ENCODE data around the gene PLGRKT.
"Not testable (repeated sequence)": the region's sequence is repeated elsewhere in the genome, so short reads cannot be mapped to it uniquely, and the experiment has no call there.

Gene PLGRKT

DNA sequence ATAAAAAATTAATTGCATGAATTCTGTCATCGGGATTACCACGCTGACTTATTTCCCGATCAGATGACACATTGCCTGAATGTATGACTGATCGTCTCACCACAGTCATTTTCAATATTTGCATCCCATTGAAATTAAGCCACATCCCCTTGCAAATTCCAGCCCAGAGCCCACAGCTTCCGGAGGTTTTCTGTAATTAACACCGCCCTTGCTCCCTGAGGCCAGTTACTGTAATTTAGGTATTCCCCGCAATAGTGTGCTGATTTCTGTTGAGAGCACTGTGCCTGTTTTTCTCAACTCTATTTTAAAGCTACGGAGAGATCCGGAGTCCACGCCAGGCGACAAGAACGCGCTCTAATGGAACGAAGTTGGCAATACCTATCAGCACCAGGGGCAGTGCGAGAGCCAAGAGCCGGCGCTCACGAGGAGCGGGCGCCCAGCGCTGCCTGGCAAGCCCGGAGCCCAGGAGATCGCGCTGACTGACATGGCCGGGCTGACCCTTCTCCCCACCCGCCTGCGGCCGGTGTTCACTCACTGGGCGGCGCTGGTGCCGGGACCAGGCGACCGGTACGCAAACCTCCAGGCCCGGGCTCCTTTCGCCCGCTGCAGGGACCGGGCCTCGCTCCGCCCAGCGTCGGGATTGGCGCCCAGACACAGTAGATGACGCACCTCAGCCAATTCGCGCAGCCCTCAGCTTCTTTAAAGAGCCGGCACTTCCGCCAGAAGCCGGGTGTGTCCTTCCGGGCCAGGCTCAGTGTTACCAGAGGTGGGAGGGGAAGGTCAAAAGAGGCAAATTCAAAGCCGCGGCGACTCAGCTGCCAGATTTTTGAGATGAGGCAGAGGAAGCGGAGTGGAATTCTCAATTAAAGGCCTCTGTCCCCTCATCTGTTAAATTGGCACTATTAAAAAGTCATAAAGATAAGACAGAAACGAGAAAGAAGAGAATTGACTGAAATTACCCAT lies at the start of gene PLGRKT:
Gene PLGRKT (minus strand): TSS at position 672 of the 963 bp plus-strand sequence. CDS start 5,948 bp downstream, outside the sequence.
- DNase-seq (ENCODE audit: low spot score) = peak; percentile 93

DNA sequence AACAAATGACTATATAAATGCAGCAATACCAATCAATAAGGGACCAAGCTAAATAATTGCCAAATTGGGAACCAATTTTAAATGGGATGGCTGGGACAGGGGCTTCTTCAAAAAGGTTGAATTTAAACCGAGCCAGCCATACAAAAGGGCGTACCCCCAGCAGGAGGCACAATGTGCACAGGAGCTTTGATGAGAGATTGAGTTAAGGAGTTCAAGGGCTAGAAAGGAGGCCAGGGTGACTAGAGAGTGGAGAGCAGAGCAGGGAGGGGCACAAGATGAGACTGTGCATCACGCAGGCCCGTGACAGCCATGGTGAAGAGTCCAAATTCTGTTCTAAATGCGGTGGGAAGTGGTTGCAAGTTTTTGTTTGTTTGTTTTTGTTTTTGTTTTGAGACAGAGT lies 49.3 kb upstream of the PLGRKT start:
- no peak for DNase-seq (ENCODE audit: low spot score)

DNA sequence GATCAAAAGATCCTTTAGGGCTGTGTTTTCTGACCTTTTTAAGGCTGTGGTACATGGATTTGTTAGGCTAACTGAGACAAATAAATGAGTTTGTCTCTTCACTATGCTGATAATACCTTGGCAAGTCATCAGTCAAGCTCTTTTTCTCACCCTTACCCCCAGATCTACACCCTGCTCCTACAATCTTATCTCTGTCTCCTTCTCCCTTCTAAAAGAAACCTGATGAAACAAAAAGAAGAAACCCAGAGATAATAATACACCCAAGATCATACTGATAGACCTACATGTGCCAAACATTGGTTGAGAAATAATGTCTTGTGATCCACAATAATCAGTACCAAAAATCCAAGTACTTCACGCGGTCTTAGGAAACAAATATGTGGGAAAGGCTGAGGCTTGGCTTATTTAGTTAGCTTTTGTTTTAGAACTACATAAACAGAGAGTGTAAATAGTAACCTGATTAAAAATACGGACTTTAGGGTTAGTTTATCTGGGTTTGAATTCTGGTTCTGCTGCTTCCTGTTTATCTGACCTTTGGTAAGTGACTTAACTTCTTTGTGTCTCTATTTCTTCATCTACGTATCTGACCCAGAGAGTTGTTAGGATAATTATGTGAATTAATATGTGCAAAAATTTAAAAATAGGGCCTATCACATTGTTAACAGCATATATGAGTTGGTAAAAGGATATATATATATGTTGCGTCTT lies 47.8 kb upstream of the PLGRKT start:
- DNase-seq (ENCODE audit: low spot score) = no peak

DNA sequence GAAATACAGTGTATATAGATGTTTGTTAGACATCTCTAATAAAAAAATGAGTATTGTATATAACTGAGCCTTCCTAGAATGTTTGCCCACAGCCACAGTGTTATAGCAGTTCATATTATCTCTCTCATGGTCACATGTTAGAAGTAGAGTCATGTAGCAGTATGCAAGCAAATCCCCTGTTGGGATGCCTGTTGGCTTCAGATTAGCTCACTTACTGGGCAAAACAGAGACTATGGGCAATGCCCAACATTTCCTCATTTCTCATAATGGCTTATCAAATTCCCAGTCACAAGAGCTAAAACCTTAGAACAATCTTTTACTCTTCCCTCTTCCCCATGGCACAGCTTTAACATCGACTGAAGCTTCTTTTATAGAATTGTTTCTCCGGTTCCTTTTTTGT lies 45.6 kb upstream of the PLGRKT start:
- no peak for DNase-seq (ENCODE audit: low spot score)

DNA sequence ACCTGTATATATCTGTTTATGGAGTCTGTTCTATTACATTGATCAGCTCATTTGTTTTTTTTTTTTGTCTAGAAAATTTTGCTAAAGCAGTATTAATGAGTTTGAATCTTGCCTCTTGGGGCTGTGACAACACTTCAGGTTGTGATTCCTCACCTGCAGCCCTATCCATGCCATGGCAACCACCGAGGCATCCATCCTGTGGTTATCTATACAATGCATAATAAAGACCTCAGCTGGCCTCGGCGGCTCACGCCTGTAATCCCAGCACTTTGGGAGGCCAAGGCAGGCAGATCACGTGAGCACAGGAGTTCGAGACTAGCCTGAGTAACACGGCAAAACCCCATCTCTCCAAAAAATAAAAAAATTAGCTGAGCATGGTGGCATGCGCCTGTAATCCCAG lies 44.5 kb upstream of the PLGRKT start:
- no peak for DNase-seq (ENCODE audit: low spot score)

DNA sequence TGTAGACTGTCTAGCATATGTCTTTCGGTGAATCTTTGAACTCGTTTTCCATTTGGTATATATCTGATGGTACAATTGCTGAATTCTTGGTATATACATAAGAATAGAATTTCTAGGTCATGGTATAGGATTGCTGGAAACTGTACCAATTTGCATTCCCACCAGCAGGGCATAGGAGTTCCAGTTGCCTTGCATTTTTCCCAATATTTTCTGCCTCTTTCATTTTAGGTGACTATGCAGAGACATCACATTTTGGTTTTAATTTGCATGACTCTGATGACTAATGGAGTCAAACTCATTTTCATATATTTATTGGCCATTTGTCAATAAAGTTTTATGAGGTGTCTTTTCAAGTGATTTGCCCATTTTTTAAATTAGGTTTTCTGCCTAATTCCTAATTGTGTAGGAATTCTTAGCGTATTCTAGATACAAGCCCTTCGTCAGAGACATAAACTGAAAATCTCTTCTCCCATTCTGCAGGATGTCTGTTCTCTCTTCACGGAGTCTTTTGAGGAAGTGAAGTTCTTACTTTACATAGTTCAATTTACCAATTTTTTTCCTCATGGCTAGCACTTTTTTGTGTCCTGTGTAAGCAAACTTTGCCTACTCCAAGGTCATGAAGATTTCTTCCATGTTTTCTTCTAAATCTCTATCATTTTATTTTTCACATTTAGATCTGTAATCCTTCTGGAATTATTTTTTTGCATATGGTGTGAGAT lies 43.8 kb upstream of the PLGRKT start:
- DNase-seq (ENCODE audit: low spot score) = no peak

- no peak for DNase-seq (ENCODE audit: low spot score)
Measured at GRCh38 chr9:5480919-5481318, 43.2 kb upstream of the PLGRKT start.

DNA sequence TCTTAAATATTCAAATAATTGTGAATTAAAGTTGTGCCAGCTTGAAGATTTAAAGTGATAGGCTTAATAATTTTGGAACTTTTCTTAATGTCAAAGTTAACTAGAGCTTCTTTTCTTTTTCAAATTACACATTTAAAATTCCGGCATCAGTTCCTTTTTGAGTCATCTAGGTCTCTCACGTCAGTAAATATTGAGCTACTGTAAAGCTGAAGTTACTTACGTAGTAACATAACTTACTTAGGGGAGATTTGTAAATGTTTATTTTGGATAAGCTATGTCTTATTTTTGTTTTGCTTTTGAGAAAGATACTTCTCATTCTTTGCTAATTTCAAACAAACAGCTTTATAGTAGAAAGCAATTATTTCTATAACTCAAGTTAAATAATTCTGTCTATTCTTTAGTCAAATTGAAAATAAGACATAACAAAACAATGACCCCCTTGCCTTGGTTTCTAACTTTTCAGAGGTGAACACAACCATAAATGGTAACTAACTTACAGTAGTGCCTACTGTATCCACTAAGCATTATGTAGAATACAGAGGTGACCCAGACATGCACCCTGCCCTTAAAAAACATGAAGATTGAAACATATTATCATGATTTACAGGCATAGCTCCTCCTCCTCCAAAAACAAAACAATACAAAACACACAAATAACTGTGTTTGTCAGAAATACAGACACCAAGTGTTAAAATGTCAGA lies 42.4 kb upstream of the PLGRKT start:
- DNase-seq (ENCODE audit: low spot score) = no peak

- DNase-seq (ENCODE audit: low spot score) = no peak
Measured at GRCh38 chr9:5478206-5478605, 40.5 kb upstream of the PLGRKT start.

- DNase-seq (ENCODE audit: low spot score) = not testable (repeated sequence)
Measured at GRCh38 chr9:5475611-5476010, 37.9 kb upstream of the PLGRKT start.

DNA sequence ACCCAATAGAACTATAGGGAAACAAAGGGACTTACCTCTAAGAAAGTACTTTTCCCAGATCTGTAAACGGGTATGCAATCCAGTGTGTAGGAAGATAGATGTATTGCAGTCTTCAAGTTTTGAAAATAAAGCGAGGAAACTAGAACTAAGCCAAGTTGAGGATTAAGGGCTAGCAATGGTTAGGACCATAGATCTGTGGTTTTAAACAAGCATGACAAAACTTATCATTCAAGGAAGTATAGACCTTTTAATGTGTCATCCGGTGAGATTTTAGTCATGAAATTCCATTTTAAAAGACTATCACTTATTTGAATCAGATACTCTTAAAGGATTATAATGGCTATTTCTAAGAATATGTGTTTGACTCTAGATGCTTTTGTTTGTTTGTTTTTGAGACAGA lies 33.1 kb upstream of the PLGRKT start:
- DNase-seq (ENCODE audit: low spot score) = no peak

DNA sequence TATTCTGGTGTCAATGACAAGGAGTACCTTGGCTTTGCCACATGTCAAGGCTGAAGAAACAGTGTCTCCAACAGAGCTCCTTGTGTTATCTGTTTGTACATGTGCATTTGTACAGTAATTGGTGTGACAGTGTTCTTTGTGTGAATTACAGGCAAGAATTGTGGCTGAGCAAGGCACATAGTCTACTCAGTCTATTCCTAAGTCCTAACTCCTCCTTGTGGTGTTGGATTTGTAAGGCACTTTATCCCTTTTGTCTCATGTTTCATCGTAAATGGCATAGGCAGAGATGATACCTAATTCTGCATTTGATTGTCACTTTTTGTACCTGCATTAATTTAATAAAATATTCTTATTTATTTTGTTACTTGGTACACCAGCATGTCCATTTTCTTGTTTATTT lies 32.4 kb upstream of the PLGRKT start:
- no peak for DNase-seq (ENCODE audit: low spot score)

- DNase-seq (ENCODE audit: low spot score) = no peak
Measured at GRCh38 chr9:5468850-5469249, 31.1 kb upstream of the PLGRKT start.

GRCh38 chr9:5466766-5467165 lies 29.0 kb upstream of the PLGRKT start:
- no peak for DNase-seq (ENCODE audit: low spot score)

DNA sequence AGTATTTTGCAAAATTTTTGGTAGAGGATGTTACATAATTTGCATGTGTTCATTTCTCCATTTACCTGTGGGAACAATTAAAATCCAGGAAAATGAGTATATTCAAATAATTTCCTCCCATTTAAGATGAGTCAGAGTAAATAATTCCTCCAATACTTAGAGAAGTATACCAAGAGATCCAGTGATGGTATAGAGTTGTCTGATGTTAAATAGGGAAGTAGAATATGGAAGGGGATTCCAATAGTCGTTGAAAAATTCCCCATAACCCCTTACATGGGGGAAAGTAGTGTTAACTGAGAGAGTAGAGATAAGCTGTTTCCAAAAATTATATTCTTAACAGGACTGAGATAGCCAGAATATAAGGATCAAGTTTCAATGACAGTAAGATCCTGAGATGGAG lies 28.3 kb upstream of the PLGRKT start:
- no peak for DNase-seq (ENCODE audit: low spot score)

DNA sequence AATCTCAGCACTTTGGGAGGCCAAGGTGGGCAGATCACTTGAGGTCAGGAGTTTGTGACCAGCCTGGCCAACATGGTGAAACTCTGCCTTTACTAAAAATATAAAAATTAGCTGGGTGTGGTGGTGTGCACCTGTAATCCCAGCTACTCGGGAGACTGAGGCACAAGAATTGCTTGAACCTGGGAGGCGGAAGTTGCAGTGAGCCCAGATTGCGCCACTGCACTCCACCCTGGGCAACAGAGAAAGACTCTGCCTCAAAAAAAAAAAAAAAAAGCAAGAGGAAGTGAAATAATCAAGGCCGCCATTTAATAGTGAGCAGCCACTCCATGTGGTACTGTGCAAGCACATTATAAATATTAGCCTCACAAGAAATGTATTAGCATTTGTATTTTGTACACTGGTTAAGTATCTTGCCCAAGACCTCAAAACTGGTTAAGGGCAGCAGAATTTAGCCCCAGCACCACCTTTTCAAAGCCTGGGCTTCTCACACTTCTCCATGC lies 27.2 kb upstream of the PLGRKT start:
- DNase-seq (ENCODE audit: low spot score) = not testable (repeated sequence)

- DNase-seq (ENCODE audit: low spot score) = no peak
Measured at GRCh38 chr9:5460157-5460556, 22.4 kb upstream of the PLGRKT start.

DNA sequence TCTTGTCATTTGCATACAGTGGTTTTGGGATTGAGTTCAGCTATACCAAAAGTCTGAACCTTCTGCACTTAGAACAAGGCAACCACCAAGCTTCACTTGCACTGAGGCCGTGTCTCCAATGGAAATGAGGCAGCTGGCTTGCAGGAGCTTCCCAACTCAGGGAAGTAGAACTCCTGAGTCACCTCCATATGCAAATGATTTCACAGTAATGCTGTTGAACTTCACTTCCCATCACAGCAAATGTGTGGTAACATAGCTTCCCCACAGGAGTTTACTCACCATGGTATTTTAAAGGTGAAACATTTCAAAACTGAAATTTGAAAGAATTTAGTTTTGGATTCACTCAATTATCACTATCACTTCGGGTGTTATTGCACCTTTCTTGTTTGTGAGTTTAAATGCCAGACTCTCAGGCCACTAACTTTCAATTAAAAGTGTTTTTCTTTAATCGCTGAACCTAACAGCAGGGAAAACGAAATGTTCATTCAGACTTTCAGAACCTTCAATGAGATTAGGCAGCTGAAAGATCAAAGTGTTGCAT lies 21.6 kb upstream of the PLGRKT start:
- DNase-seq (ENCODE audit: low spot score) = no peak

- no peak for DNase-seq (ENCODE audit: low spot score)
Measured at GRCh38 chr9:5455181-5455580, 17.5 kb upstream of the PLGRKT start.

DNA sequence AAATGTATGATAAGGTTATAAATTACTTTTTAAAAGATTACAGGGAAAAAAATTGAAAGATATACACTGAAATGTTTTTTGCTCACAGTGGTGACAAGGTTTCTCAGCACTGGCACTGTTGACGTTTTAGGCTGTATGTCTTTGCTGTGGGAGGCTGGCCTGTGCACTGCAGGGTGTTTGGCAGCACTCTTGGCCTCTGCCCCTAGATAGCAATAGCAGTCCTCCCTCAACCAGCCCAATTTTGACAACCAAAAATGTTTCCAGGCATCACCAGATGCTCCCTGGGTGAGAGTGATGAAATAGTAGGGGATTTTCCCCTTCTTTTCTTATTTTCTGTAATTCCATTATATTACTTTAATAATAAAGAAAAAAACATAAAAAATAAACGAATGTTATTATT lies 15.9 kb upstream of the PLGRKT start:
- no peak for DNase-seq (ENCODE audit: low spot score)

GRCh38 chr9:5453004-5453403 lies 15.3 kb upstream of the PLGRKT start:
- no peak for DNase-seq (ENCODE audit: low spot score)

DNA sequence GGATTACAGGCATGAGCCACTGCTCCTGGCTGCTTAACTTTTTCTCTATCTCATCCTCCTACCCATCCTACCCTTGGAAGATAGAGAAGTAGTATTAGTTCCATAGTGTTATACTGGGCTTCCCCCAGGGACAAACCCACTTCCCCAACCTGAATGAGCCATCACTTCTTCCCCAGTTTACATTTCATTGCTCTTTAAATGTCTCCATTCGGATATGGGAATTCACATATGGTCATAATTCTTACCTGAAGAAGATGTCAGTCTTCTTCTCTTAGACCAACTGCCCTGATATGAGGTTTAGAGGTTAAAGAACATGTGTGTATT lies 14.5 kb upstream of the PLGRKT start:
- no peak for DNase-seq (ENCODE audit: low spot score)
